HS-27A (cell line): ENCODE measurements around the gene TRIM28.
"Not testable (repeated sequence)": the region's sequence is repeated elsewhere in the genome, so short reads cannot be mapped to it uniquely, and the experiment has no call there.

Experiments used
- DNase-seq: peaks from one replicate; pipeline ENCODE4 v3.0.0-alpha.2; 2012; ENCODE audit warnings: low read depth, missing footprints

Gene TRIM28

GRCh38 chr19:58543826-58544590, at the start of gene TRIM28:
TRIM28 (plus strand) TSS chr19:58544064; CDS start chr19:58544758, 694 bp downstream.
- peak; percentile 98 for DNase-seq

- DNase-seq: no peak
These were observed 46.2 kb upstream of the TRIM28 start for GRCh38 chr19:58497634-58498170.

GRCh38 chr19:58498316-58499020, 45.4 kb upstream of the TRIM28 start:
- DNase-seq: no peak

- peak; percentile 51 for DNase-seq
These were observed 44.6 kb upstream of the TRIM28 start for GRCh38 chr19:58499021-58499927.

- DNase-seq: no peak
These were observed 43.6 kb upstream of the TRIM28 start for GRCh38 chr19:58500242-58500641.

- not testable (repeated sequence) for DNase-seq
These were observed 36.2 kb upstream of the TRIM28 start for GRCh38 chr19:58507602-58508223.

- DNase-seq: no peak
These were observed 34.2 kb upstream of the TRIM28 start for GRCh38 chr19:58509731-58510083.

- DNase-seq: no peak
These were observed 33.6 kb upstream of the TRIM28 start for GRCh38 chr19:58510084-58510862.

- DNase-seq: no peak
These were observed 32.3 kb upstream of the TRIM28 start, which contains the start of gene SLC27A5 for GRCh38 chr19:58511353-58512208. SLC27A5 (minus strand) TSS chr19:58511992; CDS start chr19:58511955, 37 bp downstream.

- DNase-seq: no peak
These were observed 30.6 kb upstream of the TRIM28 start for GRCh38 chr19:58513213-58513693.

- no peak for DNase-seq
These were observed 29.9 kb upstream of the TRIM28 start for GRCh38 chr19:58513694-58514563.

- DNase-seq: no peak
These were observed 29.3 kb upstream of the TRIM28 start for GRCh38 chr19:58514564-58515022.

GRCh38 chr19:58515259-58515658, 28.6 kb upstream of the TRIM28 start:
- no peak for DNase-seq

GRCh38 chr19:58516246-58516836, 27.5 kb upstream of the TRIM28 start:
- no peak for DNase-seq

- DNase-seq: no peak
These were observed 26.7 kb upstream of the TRIM28 start for GRCh38 chr19:58516964-58517833.

- DNase-seq: no peak
These were observed 25.4 kb upstream of the TRIM28 start for GRCh38 chr19:58518256-58519086.
